ENCODE measurements around the gene LUZP2. TPM values are rescaled to one million over a fixed set of nuclear protein-coding genes. Genes with fewer than 3 reads are reported as not detected.

The LUZP2 gene
- total RNA-seq, 1 donor from 2014 or later: not detected

GRCh38 chr11:24805671-24806070, 308.8 kb downstream of the LUZP2 start:
- intact Hi-C loops (cut with micrococcal nuclease): no loop called here

- intact Hi-C loops (cut with micrococcal nuclease): no loop called here
Observed at GRCh38 chr11:24808173-24808572, 311.3 kb downstream of the LUZP2 start.

GRCh38 chr11:24819006-24819405, 322.2 kb downstream of the LUZP2 start:
- intact Hi-C loops (cut with micrococcal nuclease): no loop called here

- intact Hi-C loops (cut with micrococcal nuclease): no loop called here
Observed at GRCh38 chr11:24819863-24820434, 323.1 kb downstream of the LUZP2 start.

- intact Hi-C loops (cut with micrococcal nuclease): no loop called here
Observed at GRCh38 chr11:24820541-24820940, 323.7 kb downstream of the LUZP2 start.

- intact Hi-C loops (cut with micrococcal nuclease): no loop called here
Observed at GRCh38 chr11:24828938-24829605, 332.2 kb downstream of the LUZP2 start.

GRCh38 chr11:24833573-24833972, 336.7 kb downstream of the LUZP2 start:
- intact Hi-C loops (cut with micrococcal nuclease): no loop called here

- intact Hi-C loops (cut with micrococcal nuclease): no loop called here
Observed at GRCh38 chr11:24837112-24837511, 340.3 kb downstream of the LUZP2 start.

GRCh38 chr11:24842308-24842707, 345.5 kb downstream of the LUZP2 start:
- intact Hi-C loops (cut with micrococcal nuclease): no loop called here

GRCh38 chr11:24844406-24844805, 347.6 kb downstream of the LUZP2 start:
- intact Hi-C loops (cut with micrococcal nuclease): no loop called here

- intact Hi-C loops (cut with micrococcal nuclease): no loop called here
Observed at GRCh38 chr11:24848857-24849256, 352.0 kb downstream of the LUZP2 start.

- intact Hi-C loops (cut with micrococcal nuclease): no loop called here
Observed at GRCh38 chr11:24855951-24856350, 359.1 kb downstream of the LUZP2 start.

- intact Hi-C loops (cut with micrococcal nuclease): no loop called here
Observed at GRCh38 chr11:24859801-24860300, 363.0 kb downstream of the LUZP2 start.

GRCh38 chr11:24861440-24861839, 364.6 kb downstream of the LUZP2 start:
- intact Hi-C loops (cut with micrococcal nuclease): no loop called here

- intact Hi-C loops (cut with micrococcal nuclease): no loop called here
Observed at GRCh38 chr11:24866743-24867142, 369.9 kb downstream of the LUZP2 start.

- intact Hi-C loops (cut with micrococcal nuclease): no loop called here
Observed at GRCh38 chr11:24870048-24870447, 373.2 kb downstream of the LUZP2 start.

GRCh38 chr11:24872186-24872585, 375.3 kb downstream of the LUZP2 start:
- intact Hi-C loops (cut with micrococcal nuclease): no loop called here

- intact Hi-C loops (cut with micrococcal nuclease): no loop called here
Observed at GRCh38 chr11:24872651-24873311, 375.9 kb downstream of the LUZP2 start.

- intact Hi-C loops (cut with micrococcal nuclease): no loop called here
Observed at GRCh38 chr11:24880962-24881361, 384.1 kb downstream of the LUZP2 start.

- intact Hi-C loops (cut with micrococcal nuclease): no loop called here
Observed at GRCh38 chr11:24885580-24886173, 388.8 kb downstream of the LUZP2 start.

- intact Hi-C loops (cut with micrococcal nuclease): no loop called here
Observed at GRCh38 chr11:24886880-24887619, 390.2 kb downstream of the LUZP2 start.

Measured in T-helper 2 cell treated with Interferon-gamma antibody and Interleukin-4, amounts not matched to agents 100 ng/mL and 5 ng/mL, for 36 hours (primary cell).